Measurements from ENCODE around the gene PIN4.
"Not testable (repeated sequence)": the region's sequence is repeated elsewhere in the genome, so short reads cannot be mapped to it uniquely, and the experiment has no call there.

PIN4 gene

DNA sequence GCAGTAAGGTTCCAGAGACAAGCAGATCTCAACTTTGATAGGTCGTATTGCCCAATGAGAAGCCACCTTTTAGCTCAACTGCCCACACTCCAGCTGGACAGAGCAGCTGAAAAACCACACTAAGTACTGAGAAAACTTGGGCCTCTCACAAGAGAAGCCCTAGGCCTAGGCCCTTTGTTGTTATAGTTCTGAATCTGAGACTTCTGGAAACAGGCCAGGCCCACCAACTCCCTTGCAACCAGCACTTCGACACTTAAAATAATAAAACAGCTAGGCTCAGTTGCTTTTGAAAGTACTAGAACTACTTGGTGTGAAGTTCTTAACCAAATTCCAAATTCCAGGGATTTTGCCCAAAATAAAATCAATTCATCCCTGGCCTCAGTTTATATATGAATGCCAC lies 36.4 kb upstream of the PIN4 start:
- Histone ChIP-seq H3K27ac (ENCODE audit: low read length) (no peak overlapping the region), H3K4me1 (ENCODE audit: control insufficient read depth, insufficient read depth, low read length) (no peaks in the 10 kb centered on the region), H3K9me3 (ENCODE audit: control insufficient read depth, insufficient read depth, low read length) (no peaks in the 10 kb centered on the region), H3K36me3 (ENCODE audit: control insufficient read depth, insufficient read depth, low read length) (no peaks in the 10 kb centered on the region), H3K4me3 (ENCODE audit: low read length) (no peak overlapping the region), H3K27me3 (ENCODE audit: control insufficient read depth, insufficient read depth, low read length) (no peaks in the 10 kb centered on the region)
- no peak for DNase-seq (ENCODE audit: low read depth, low spot score)
- WGBS (ENCODE audit: insufficient coverage, insufficient read length) = no CpG with 5 or more reads among the region's 2 CpGs

DNA sequence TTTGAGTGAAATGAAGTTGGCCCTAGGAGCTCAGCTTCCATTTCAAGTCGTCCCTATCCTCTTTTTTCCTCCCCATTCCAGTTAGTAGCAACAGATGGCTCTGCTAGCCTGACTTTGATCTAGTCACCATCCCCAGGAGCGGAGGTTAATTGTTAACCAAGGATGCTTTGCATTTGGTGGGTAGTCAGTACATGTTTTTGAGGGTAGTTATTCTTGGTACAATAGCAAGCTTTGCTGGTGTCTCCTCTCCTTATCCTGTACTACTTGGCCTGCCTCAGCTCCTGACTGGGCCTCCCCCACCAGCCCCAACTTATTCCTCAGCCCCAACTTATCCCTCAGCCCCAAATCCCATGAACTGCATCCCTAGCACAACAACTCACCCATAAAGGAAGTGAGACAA lies 35.0 kb upstream of the PIN4 start:
- no CpG with 5 or more reads among the region's 2 CpGs for WGBS (ENCODE audit: insufficient coverage, insufficient read length)
- Histone ChIP-seq H3K9me3 (ENCODE audit: control insufficient read depth, insufficient read depth, low read length) (no peaks in the 10 kb centered on the region), H3K4me3 (ENCODE audit: low read length) (no peak overlapping the region), H3K36me3 (ENCODE audit: control insufficient read depth, insufficient read depth, low read length) (no peaks in the 10 kb centered on the region), H3K27ac (ENCODE audit: low read length) (no peak overlapping the region), H3K27me3 (ENCODE audit: control insufficient read depth, insufficient read depth, low read length) (no peaks in the 10 kb centered on the region), H3K4me1 (ENCODE audit: control insufficient read depth, insufficient read depth, low read length) (no peaks in the 10 kb centered on the region)
- DNase-seq (ENCODE audit: low read depth, low spot score) = no peak

DNA sequence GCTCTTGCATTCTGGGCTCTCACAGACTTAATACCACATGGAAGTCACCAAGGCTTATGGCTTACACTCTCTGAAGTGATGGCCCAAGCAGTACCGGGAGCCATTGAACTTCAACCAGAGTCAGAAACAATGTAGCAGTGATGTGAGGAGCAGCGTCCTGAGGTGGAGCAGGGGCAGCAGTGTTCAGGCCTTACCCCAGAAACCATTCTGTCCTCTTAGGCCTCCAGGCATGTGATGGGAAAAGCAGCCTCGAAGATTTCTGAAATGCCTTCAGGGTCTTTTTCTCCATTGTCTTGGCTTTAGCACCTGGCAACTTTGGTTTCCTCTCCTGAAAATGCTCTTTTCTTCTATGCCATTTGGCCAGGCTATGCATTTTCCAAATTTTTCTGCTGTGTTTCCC lies 22.8 kb upstream of the PIN4 start:
- Histone ChIP-seq H3K4me3 (ENCODE audit: low read length) (no peak overlapping the region), H3K36me3 (ENCODE audit: control insufficient read depth, insufficient read depth, low read length) (no peaks in the 10 kb centered on the region), H3K27ac (ENCODE audit: low read length) (no peak overlapping the region), H3K4me1 (ENCODE audit: control insufficient read depth, insufficient read depth, low read length) (no peaks in the 10 kb centered on the region), H3K9me3 (ENCODE audit: control insufficient read depth, insufficient read depth, low read length) (no peaks in the 10 kb centered on the region), H3K27me3 (ENCODE audit: control insufficient read depth, insufficient read depth, low read length) (no peaks in the 10 kb centered on the region)
- DNase-seq (ENCODE audit: low read depth, low spot score) = no peak
- no CpG with 5 or more reads among the region's 3 CpGs for WGBS (ENCODE audit: insufficient coverage, insufficient read length)

DNA sequence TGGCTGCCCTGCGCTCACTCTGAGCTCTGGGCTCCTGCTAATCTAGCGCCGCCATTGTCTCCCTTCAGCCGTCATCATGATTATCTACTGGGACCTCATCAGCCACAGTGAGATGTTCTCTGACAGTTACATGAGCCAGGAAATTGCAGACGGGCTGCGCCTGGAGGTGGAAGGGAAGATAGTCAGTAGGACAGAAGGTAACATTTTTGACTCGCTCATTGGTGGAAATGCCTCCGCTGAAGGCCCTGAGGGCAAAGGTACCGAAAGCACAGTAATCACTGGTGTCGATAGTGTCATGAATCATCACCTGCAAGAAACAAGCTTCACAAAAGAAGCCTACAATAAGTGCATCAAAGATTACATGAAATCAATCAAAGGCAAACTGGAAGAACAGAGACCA lies 21.8 kb upstream of the PIN4 start:
- Histone ChIP-seq H3K9me3 (ENCODE audit: control insufficient read depth, insufficient read depth, low read length) (no peaks in the 10 kb centered on the region), H3K36me3 (ENCODE audit: control insufficient read depth, insufficient read depth, low read length) (no peaks in the 10 kb centered on the region), H3K27me3 (ENCODE audit: control insufficient read depth, insufficient read depth, low read length) (no peaks in the 10 kb centered on the region), H3K4me1 (ENCODE audit: control insufficient read depth, insufficient read depth, low read length) (no peaks in the 10 kb centered on the region), H3K27ac (ENCODE audit: low read length) (no peak overlapping the region), H3K4me3 (ENCODE audit: low read length) (no peak overlapping the region)
- WGBS (ENCODE audit: insufficient coverage, insufficient read length) = no CpG with 5 or more reads among the region's 10 CpGs
- DNase-seq (ENCODE audit: low read depth, low spot score) = no peak

DNA sequence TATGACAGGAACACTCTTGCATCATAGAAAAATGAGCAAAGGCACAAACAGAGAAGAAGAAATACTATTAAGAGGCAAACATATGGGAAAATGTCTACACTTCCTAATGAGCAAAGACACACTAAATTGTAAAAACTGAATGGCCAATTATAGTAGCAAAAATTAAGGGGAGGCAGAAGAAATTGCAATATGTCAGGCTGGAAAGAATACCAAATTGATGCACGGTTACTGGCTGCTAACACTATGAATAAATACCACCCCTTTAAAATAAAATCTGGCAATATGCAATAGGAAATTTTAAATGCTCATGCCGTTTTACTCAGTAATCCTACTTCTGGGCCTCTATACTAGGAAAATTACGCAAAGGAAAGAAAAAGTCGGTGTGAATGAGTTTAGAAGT lies 16.0 kb upstream of the PIN4 start:
- no CpG with 5 or more reads among the region's 4 CpGs for WGBS (ENCODE audit: insufficient coverage, insufficient read length)
- Histone ChIP-seq H3K27me3 (ENCODE audit: control insufficient read depth, insufficient read depth, low read length) (no peaks in the 10 kb centered on the region), H3K4me1 (ENCODE audit: control insufficient read depth, insufficient read depth, low read length) (no peaks in the 10 kb centered on the region), H3K27ac (ENCODE audit: low read length) (no peak overlapping the region), H3K36me3 (ENCODE audit: control insufficient read depth, insufficient read depth, low read length) (no peaks in the 10 kb centered on the region), H3K4me3 (ENCODE audit: low read length) (no peak overlapping the region), H3K9me3 (ENCODE audit: control insufficient read depth, insufficient read depth, low read length) (no peaks in the 10 kb centered on the region)
- no peak for DNase-seq (ENCODE audit: low read depth, low spot score)

DNA sequence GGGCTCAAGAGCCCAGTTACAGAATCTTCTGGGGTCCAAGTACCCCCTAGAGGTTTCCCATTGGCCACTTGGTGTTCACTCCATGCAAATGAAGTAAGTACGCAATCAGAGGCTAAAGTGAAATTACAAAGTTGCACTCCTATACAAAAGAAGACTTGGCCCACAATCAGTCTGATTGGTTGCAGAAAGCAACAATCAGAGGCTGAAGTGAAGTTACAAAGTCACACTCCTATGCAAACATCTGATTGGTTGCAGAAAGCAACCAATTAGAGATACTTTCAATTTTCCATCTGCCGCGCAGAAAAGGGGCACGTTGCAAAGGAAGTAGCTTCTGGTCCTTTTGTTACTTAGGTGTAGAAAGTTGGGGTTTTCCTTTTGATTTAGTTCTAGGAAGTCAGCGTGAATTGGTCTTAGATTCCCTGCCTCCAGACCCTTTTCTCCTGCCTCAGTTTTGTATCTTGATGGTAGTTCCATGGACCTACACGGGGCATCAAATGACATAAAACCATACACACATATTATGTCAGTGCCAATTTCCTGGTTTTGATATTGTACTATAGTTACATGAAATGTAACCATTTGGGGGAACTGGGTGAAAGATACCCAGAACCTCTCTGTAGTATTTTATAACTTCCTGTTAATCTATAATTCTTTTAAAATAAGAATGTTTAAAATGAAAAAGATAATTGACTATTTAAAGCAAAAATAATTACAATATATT lies 12.4 kb upstream of the PIN4 start:
- no peak overlapping the region for H3K4me3 ChIP-seq (ENCODE audit: low read length)

DNA sequence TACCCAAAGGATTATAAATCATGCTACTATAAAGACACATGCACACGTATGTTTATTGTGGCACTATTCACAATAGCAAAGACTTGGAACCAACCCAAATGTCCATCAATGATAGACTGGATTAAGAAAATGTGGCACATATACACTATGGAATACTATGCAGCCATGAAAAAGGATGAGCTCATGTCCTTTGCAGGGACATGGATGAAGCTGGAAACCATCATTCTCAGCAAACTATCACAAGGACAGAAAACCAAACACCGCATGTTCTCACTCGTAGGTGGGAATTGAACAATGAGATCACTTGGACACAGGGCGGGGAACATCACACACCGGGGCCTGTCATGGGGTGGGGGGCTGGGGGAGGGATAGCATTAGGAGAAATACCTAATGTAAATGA lies 5.3 kb upstream of the PIN4 start:
- not testable (repeated sequence) for H3K27ac ChIP-seq (ENCODE audit: low read length); H3K9me3 ChIP-seq (ENCODE audit: control insufficient read depth, insufficient read depth, low read length); H3K4me1 ChIP-seq (ENCODE audit: control insufficient read depth, insufficient read depth, low read length); H3K4me3 ChIP-seq (ENCODE audit: low read length); H3K27me3 ChIP-seq (ENCODE audit: control insufficient read depth, insufficient read depth, low read length); H3K36me3 ChIP-seq (ENCODE audit: control insufficient read depth, insufficient read depth, low read length); DNase-seq (ENCODE audit: low read depth, low spot score)
- no CpG with 5 or more reads among the region's 5 CpGs for WGBS (ENCODE audit: insufficient coverage, insufficient read length)

More for the DNA sequence above, 12.4 kb upstream of the PIN4 start:
- WGBS (ENCODE audit: insufficient coverage, insufficient read length) = no CpG with 5 or more reads among the region's 6 CpGs
- H3K27ac ChIP-seq (ENCODE audit: low read length) = no peak overlapping the region
- DNase-seq (ENCODE audit: low read depth, low spot score) = no peak
- H3K36me3 ChIP-seq (ENCODE audit: control insufficient read depth, insufficient read depth, low read length) = no peaks in the 10 kb centered on the region
- no peaks in the 10 kb centered on the region for H3K4me1 ChIP-seq (ENCODE audit: control insufficient read depth, insufficient read depth, low read length)
- no peaks in the 10 kb centered on the region for H3K27me3 ChIP-seq (ENCODE audit: control insufficient read depth, insufficient read depth, low read length)
- H3K9me3 ChIP-seq (ENCODE audit: control insufficient read depth, insufficient read depth, low read length) = no peaks in the 10 kb centered on the region

DNA sequence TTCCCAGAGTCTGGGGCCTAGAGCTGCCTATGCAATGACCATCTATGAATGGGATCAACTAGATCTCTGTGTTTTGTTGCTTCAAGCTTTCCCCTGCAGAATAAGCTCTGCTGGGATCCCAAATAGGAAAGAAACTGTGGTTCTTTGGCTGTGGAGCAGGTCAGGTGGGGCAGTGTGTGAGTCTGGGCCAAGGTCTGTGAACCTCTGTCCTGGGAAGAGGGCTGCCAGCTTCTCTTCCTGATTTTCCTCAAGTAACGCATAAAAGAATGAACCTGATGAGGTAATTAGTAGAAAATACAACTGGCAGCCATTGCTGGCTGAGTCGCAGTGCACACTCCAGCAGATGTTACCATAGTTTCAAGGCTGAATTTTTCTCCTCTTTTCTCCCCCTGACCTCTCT lies 4.6 kb upstream of the PIN4 start:
- no peaks in the 10 kb centered on the region for H3K36me3 ChIP-seq (ENCODE audit: control insufficient read depth, insufficient read depth, low read length)
- H3K4me1 ChIP-seq (ENCODE audit: control insufficient read depth, insufficient read depth, low read length) = no peaks in the 10 kb centered on the region
- WGBS (ENCODE audit: insufficient coverage, insufficient read length) = no CpG with 5 or more reads among the region's 2 CpGs
- no peaks in the 10 kb centered on the region for H3K27me3 ChIP-seq (ENCODE audit: control insufficient read depth, insufficient read depth, low read length)
- no peak overlapping the region for H3K27ac ChIP-seq (ENCODE audit: low read length)
- H3K9me3 ChIP-seq (ENCODE audit: control insufficient read depth, insufficient read depth, low read length) = no peaks in the 10 kb centered on the region
- DNase-seq (ENCODE audit: low read depth, low spot score) = no peak
- no peak overlapping the region for H3K4me3 ChIP-seq (ENCODE audit: low read length)

DNA sequence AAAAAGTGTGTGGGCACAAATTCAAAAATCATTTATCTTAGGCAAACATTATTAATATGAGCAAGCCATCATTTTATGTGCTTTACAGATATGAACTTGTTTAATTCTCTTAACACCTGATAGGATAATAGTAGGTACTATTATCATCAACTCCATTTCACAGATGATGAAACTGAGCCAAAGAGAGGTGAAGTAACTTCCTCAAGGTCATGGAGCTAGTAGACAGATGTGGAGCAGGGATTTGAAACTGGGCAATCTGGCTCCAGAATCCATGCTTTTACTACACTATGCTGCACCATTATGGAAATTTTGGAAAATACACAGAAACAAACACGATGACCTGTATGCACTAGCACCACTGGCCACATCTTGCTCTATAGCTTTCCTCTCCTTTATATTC lies 1.0 kb upstream of the PIN4 start:
- WGBS (ENCODE audit: insufficient coverage, insufficient read length) = no CpG with 5 or more reads among the region's 1 CpG
- Histone ChIP-seq H3K27me3 (ENCODE audit: control insufficient read depth, insufficient read depth, low read length) (no peaks in the 10 kb centered on the region), H3K9me3 (ENCODE audit: control insufficient read depth, insufficient read depth, low read length) (no peaks in the 10 kb centered on the region), H3K27ac (ENCODE audit: low read length) (no peak overlapping the region), H3K36me3 (ENCODE audit: control insufficient read depth, insufficient read depth, low read length) (no peaks in the 10 kb centered on the region; the same call in 1 of the 2 replicates), H3K4me1 (ENCODE audit: control insufficient read depth, insufficient read depth, low read length) (no peaks in the 10 kb centered on the region; the same call in 1 of the 2 replicates), H3K4me3 (ENCODE audit: low read length) (no peak overlapping the region)
- no peak for DNase-seq (ENCODE audit: low read depth, low spot score)

DNA sequence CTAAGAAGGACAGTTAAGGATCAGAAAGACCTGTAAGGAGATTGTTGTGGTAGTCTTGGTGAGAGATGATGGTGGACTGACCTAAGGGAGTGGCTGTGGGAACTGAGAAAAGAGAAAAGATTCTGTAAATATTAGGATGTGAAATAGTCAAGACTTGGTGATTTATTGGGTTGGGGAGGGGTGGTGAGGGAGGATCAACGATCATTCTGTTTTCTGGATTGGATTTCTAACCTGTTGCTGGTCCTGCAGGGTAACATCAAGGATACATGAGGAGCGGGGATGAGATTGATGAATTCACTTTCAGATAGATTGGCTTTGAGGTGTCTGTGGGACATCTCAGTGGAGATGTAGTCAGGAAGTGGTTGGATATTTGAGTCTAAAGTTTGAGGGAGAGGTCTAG lies 1.4 kb downstream of the PIN4 start:
- Histone ChIP-seq H3K36me3 (ENCODE audit: control insufficient read depth, insufficient read depth, low read length) (no peaks in the 10 kb centered on the region; the same call in 1 of the 2 replicates), H3K9me3 (ENCODE audit: control insufficient read depth, insufficient read depth, low read length) (no peaks in the 10 kb centered on the region), H3K27ac (ENCODE audit: low read length) (no peak overlapping the region), H3K4me1 (ENCODE audit: control insufficient read depth, insufficient read depth, low read length) (no peaks in the 10 kb centered on the region; the same call in 1 of the 2 replicates), H3K4me3 (ENCODE audit: low read length) (no peak overlapping the region), H3K27me3 (ENCODE audit: control insufficient read depth, insufficient read depth, low read length) (no peaks in the 10 kb centered on the region)
- WGBS (ENCODE audit: insufficient coverage, insufficient read length) = no CpG with 5 or more reads among the region's 2 CpGs
- no peak for DNase-seq (ENCODE audit: low read depth, low spot score)

DNA sequence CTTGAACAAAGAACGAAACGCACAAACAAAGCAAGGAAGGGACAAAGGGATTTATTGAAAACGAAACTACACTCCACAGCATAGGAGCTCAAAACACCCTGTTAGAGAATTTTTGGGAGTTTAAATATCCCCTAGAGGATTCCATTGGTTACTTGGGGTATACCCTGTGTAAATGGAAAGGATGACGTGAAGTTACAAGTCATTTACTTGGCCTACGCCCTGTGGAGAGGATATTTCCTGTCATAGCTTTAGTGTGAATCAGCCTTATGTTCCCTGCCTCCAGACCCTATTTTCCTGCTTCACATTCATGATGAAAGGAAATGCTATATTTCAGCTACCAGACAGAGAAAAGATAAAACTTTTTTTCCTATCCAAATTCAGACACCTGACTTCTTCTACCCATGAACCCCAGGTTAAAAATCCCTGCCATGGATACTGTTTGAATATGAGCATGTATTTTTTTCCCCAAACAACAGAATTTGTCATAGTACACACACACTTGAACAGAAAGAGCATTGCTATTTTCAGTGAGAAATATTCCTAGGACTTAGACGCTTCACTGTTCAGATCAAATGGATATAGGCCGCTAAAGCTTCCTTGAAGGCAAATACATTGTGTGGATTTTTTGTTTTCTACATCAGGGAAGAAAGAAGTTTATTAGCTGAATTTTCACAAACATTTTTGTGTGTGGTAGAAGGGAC lies 20.4 kb downstream of the PIN4 start:
- no CpG with 5 or more reads among the region's 7 CpGs for WGBS (ENCODE audit: insufficient coverage, insufficient read length)
- DNase-seq (ENCODE audit: low read depth, low spot score) = no peak
- H3K4me1 ChIP-seq (ENCODE audit: control insufficient read depth, insufficient read depth, low read length) = no peaks in the 10 kb centered on the region
- H3K27me3 ChIP-seq (ENCODE audit: control insufficient read depth, insufficient read depth, low read length) = no peaks in the 10 kb centered on the region
- no peak overlapping the region for H3K27ac ChIP-seq (ENCODE audit: low read length)
- no peak overlapping the region for H3K4me3 ChIP-seq (ENCODE audit: low read length)
- H3K9me3 ChIP-seq (ENCODE audit: control insufficient read depth, insufficient read depth, low read length) = no peaks in the 10 kb centered on the region
- no peaks in the 10 kb centered on the region for H3K36me3 ChIP-seq (ENCODE audit: control insufficient read depth, insufficient read depth, low read length)
